Nephron progenitor cell (in vitro differentiated cells): ENCODE measurements around the gene MAGI2.

ENCODE experiments used
- DNase-seq: peaks from one replicate; pipeline ENCODE4 v3.0.0; 2021
- H3K27ac Mint-ChIP-seq: 2 replicates; pipeline ENCODE4 v1.8.0; 2021; ENCODE audit warnings: mild to moderate bottlenecking, moderate library complexity, mixed read lengths
- H3K27me3 Mint-ChIP-seq: 2 replicates; pipeline ENCODE4 v1.8.0; 2021; ENCODE audit warnings: mild to moderate bottlenecking, low read depth, mixed read lengths; ENCODE audit not compliant: poor library complexity
- H3K36me3 Mint-ChIP-seq: 2 replicates; pipeline ENCODE4 v1.8.0; 2021; ENCODE audit warnings: low read depth, mixed read lengths
- H3K4me1 Mint-ChIP-seq: 2 replicates; pipeline ENCODE4 v1.8.0; 2021; ENCODE audit warnings: mixed read lengths
- H3K4me3 Mint-ChIP-seq: 2 replicates; pipeline ENCODE4 v1.8.0; 2021; ENCODE audit warnings: mild to moderate bottlenecking, moderate library complexity, mixed read lengths
- H3K9me3 Mint-ChIP-seq: 2 replicates; pipeline ENCODE4 v1.8.0; 2021; ENCODE audit warnings: mild to moderate bottlenecking, moderate library complexity, mixed read lengths
- CTCF ChIP-seq: fragments of 200-600 bp; sonication (generic); IDR thresholded peaks from 2 replicates; pipeline ENCODE4 v1.5.0; 2021; ENCODE audit warnings: antibody characterized with exemption

Gene MAGI2

GRCh38 chr7:78265071-78265470 lies 1188.4 kb downstream of the MAGI2 start:
- no peak for TF ChIP-seq CTCF
- H3K27ac Mint-ChIP-seq: no peak overlapping the region

GRCh38 chr7:78264105-78264504 lies 1189.4 kb downstream of the MAGI2 start:
- no peaks in the 10 kb centered on the region for H3K4me1 Mint-ChIP-seq
- no peak for DNase-seq
- H3K9me3 Mint-ChIP-seq: peaks cover under 1% of the 10 kb centered on the region
- no peak overlapping the region for H3K4me3 Mint-ChIP-seq
- peaks cover 12% of the 10 kb centered on the region for H3K27me3 Mint-ChIP-seq
- no peaks in the 10 kb centered on the region for H3K36me3 Mint-ChIP-seq
- no peak for TF ChIP-seq CTCF
- H3K27ac Mint-ChIP-seq: no peak overlapping the region

More at GRCh38 chr7:78265071-78265470, 1188.4 kb downstream of the MAGI2 start:
- Mint-ChIP-seq H3K4me3 (no peak overlapping the region), H3K9me3 (peaks cover 9% of the 10 kb centered on the region), H3K4me1 (no peaks in the 10 kb centered on the region), H3K36me3 (no peaks in the 10 kb centered on the region), H3K27me3 (peaks cover 10% of the 10 kb centered on the region)
- DNase-seq: no peak

- no peak for DNase-seq
- Mint-ChIP-seq H3K4me3 (no peak overlapping the region), H3K27me3 (peaks cover 10% of the 10 kb centered on the region), H3K9me3 (no peaks in the 10 kb centered on the region), H3K4me1 (no peaks in the 10 kb centered on the region), H3K27ac (no peak overlapping the region), H3K36me3 (no peaks in the 10 kb centered on the region)
- TF ChIP-seq CTCF: no peak
These were observed 1191.7 kb downstream of the MAGI2 start for GRCh38 chr7:78261739-78262138.

- no peaks in the 10 kb centered on the region for H3K9me3 Mint-ChIP-seq
- no peaks in the 10 kb centered on the region for H3K36me3 Mint-ChIP-seq
- no peaks in the 10 kb centered on the region for H3K4me1 Mint-ChIP-seq
- no peak for TF ChIP-seq CTCF
- peaks cover 6% of the 10 kb centered on the region for H3K27me3 Mint-ChIP-seq
- DNase-seq: no peak
- H3K4me3 Mint-ChIP-seq: no peak overlapping the region
- H3K27ac Mint-ChIP-seq: no peak overlapping the region
These were observed 1192.2 kb downstream of the MAGI2 start for GRCh38 chr7:78261302-78261701.

GRCh38 chr7:78260826-78261225 lies 1192.6 kb downstream of the MAGI2 start:
- Mint-ChIP-seq H3K36me3 (no peaks in the 10 kb centered on the region), H3K4me3 (no peak overlapping the region), H3K4me1 (no peaks in the 10 kb centered on the region), H3K9me3 (no peaks in the 10 kb centered on the region), H3K27ac (no peak overlapping the region), H3K27me3 (peaks cover 4% of the 10 kb centered on the region)
- no peak for TF ChIP-seq CTCF
- no peak for DNase-seq

GRCh38 chr7:78254726-78255055 lies 1198.8 kb downstream of the MAGI2 start:
- no peak for DNase-seq
- H3K36me3 Mint-ChIP-seq: no peaks in the 10 kb centered on the region
- H3K9me3 Mint-ChIP-seq: no peaks in the 10 kb centered on the region
- H3K4me3 Mint-ChIP-seq: no peak overlapping the region
- no peaks in the 10 kb centered on the region for H3K27me3 Mint-ChIP-seq
- no peak overlapping the region for H3K27ac Mint-ChIP-seq
- H3K4me1 Mint-ChIP-seq: no peaks in the 10 kb centered on the region
- no peak for TF ChIP-seq CTCF
